MM.1S (cell line): ENCODE results near the gene ENKD1.
A peak's percentile ranks its signal among the peaks of the same experiment; 100 is the strongest.

Experiments
- DNase-seq: peaks from one replicate; pipeline ENCODE4 v3.0.0-alpha.2; 2015
- H2AFZ ChIP-seq: fragments of 300-600 bp; sonication (generic); 2 replicates; pipeline ENCODE4 v1.6.0; 2016; ENCODE audit warnings: antibody characterized with exemption, low read length
- H3F3A ChIP-seq: fragments of 300-600 bp; sonication (generic); 2 replicates; pipeline ENCODE4 v1.6.1; 2016; ENCODE audit warnings: mild to moderate bottlenecking, antibody characterized with exemption, low read length, moderate library complexity, mixed read lengths; ENCODE audit not compliant: insufficient read depth
- H3K27ac ChIP-seq: fragments of 300-600 bp; sonication (generic); 2 replicates; pipeline ENCODE4 v1.5.1; 2016; ENCODE audit warnings: mild to moderate bottlenecking, low read length
- H3K27me3 ChIP-seq: fragments of 300-600 bp; sonication (generic); replicated peaks from 2 replicates; pipeline ENCODE4 v1.6.0; 2016; ENCODE audit warnings: low read length; ENCODE audit not compliant: insufficient read depth
- H3K36me3 ChIP-seq: fragments of 300-600 bp; sonication (generic); replicated peaks from 2 replicates; pipeline ENCODE4 v1.6.1; 2016; ENCODE audit warnings: mild to moderate bottlenecking, low read length, mixed read lengths; ENCODE audit not compliant: insufficient read depth
- H3K4me1 ChIP-seq: fragments of 300-600 bp; sonication (generic); 2 replicates; pipeline ENCODE4 v1.6.1; 2016; ENCODE audit warnings: low read length, mixed read lengths
- H3K4me2 ChIP-seq: fragments of 300-600 bp; sonication (generic); 2 replicates; pipeline ENCODE4 v1.6.0; 2016; ENCODE audit warnings: low read depth, low read length
- H3K4me3 ChIP-seq: fragments of 300-600 bp; sonication (generic); 2 replicates; pipeline ENCODE4 v1.5.1; 2016; ENCODE audit warnings: low read length, mixed read lengths
- H3K79me2 ChIP-seq: fragments of 300-600 bp; sonication (generic); 2 replicates; pipeline ENCODE4 v1.6.1; 2016; ENCODE audit warnings: mixed run types, low read length, mixed read lengths
- H3K9ac ChIP-seq: fragments of 300-600 bp; sonication (generic); 2 replicates; pipeline ENCODE4 v1.6.1; 2016; ENCODE audit warnings: low read length, mixed read lengths
- H3K9me2 ChIP-seq: fragments of 300-600 bp; sonication (generic); replicated peaks from 2 replicates; pipeline ENCODE4 v1.6.1; 2016; ENCODE audit warnings: mild to moderate bottlenecking, low read length, mixed read lengths; ENCODE audit not compliant: insufficient read depth
- H3K9me3 ChIP-seq: fragments of 300-600 bp; sonication (generic); replicated peaks from 2 replicates; pipeline ENCODE4 v1.6.1; 2016; ENCODE audit warnings: mild to moderate bottlenecking, low read length, mixed read lengths; ENCODE audit not compliant: insufficient read depth
- H4K20me1 ChIP-seq: fragments of 300-600 bp; sonication (generic); 2 replicates; pipeline ENCODE4 v1.6.1; 2016; ENCODE audit warnings: mild to moderate bottlenecking, low read length, moderate library complexity, mixed read lengths; ENCODE audit not compliant: insufficient read depth
- CTCF ChIP-seq: fragments of 300-600 bp; sonication (generic); IDR thresholded peaks from 2 replicates; pipeline ENCODE4 v1.5.1; 2016; ENCODE audit warnings: antibody characterized with exemption, low read length, mixed read lengths
- EZH2 ChIP-seq: fragments of 300-600 bp; sonication (generic); optimal IDR thresholded peaks from 2 replicates; pipeline ENCODE3; 2017; ENCODE audit warnings: low read depth, mild to moderate bottlenecking, antibody characterized with exemption, low read length, mixed read lengths
- EZH2phosphoT487 ChIP-seq: fragments of 300-600 bp; sonication (generic); IDR thresholded peaks from 2 replicates; pipeline ENCODE4 v1.6.1; 2018; ENCODE audit warnings: antibody characterized with exemption, low read length

ENKD1 gene

DNA sequence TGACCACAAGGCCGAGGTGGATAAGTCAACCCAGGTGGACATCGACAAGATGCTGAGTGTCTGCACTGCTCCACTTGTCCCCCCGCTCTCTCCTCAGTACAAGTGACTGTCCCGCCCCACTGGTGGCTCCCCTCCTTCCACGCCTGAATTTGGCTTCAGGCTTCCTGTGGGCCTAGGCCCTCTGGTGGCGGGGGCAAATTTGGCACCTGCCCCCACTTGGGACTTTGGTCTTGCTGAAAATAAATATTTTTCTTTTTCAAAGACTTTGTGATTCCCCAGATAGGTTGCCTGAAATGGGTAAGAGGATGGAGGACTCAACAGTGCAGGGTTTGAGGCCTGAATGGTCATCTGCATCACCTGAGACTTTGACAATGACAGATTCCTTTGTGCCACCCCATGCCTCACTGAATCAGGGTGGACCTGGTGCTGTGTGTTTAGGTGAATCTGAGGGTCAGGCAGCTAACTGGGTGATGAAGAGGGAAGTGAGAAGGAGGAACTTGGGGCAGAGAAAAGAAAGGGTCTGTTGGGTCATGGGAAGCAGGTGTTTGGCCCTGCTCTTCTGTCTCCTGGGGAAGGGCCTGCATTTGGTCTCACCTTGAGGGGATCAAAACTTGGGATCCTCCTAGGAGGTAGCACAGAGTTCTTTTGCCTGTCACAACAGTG lies 2.1 kb upstream of the ENKD1 start:
- H3K27ac ChIP-seq: no peak overlapping the region; the same call in 1 of the 2 replicates
- 0 out of 2 replicates have a peak overlapping the region, but pooled peaks have one; percentile 45 for H2AFZ ChIP-seq

GRCh38 chr16:67667817-67668494 lies 1.4 kb upstream of the ENKD1 start:
- Histone ChIP-seq H3K79me2 (peaks cover 12% of the 10 kb centered on the region; the same call in 1 of the 2 replicates), H3K9me2 (no peaks in the 10 kb centered on the region), H3K27me3 (no peaks in the 10 kb centered on the region), H3K4me3 (peak overlapping the region; percentile 89), H3K36me3 (no peaks in the 10 kb centered on the region), H3K27ac (peak overlapping the region; percentile 52; the same call in 1 of the 2 replicates), H3K9ac (peak overlapping the region; percentile 82; the same call in 1 of the 2 replicates), H2AFZ (peak overlapping the region; percentile 99), H3K4me2 (peak overlapping the region; percentile 98), H3K4me1 (peaks cover 21% of the 10 kb centered on the region), H4K20me1 (no peaks in the 10 kb centered on the region), H3F3A (peaks cover 11% of the 10 kb centered on the region), H3K9me3 (no peaks in the 10 kb centered on the region)
- peak; percentile 96 for DNase-seq
- TF ChIP-seq CTCF (peak; percentile 92), EZH2phosphoT487 (no peak)

More for the DNA sequence above, 2.1 kb upstream of the ENKD1 start:
- no peak overlapping the region for H3K4me2 ChIP-seq
- H3K36me3 ChIP-seq: no peaks in the 10 kb centered on the region
- no peak overlapping the region for H3K9ac ChIP-seq
- no peak for DNase-seq
- TF ChIP-seq CTCF (peak; percentile 35), EZH2 (no peak)
- H4K20me1 ChIP-seq: no peaks in the 10 kb centered on the region
- no peaks in the 10 kb centered on the region for H3K9me2 ChIP-seq
- H3K79me2 ChIP-seq: peaks cover 12% of the 10 kb centered on the region; the same call in 1 of the 2 replicates
- peaks cover 11% of the 10 kb centered on the region for H3F3A ChIP-seq
- no peak overlapping the region for H3K4me3 ChIP-seq
- H3K27me3 ChIP-seq: no peaks in the 10 kb centered on the region
- no peaks in the 10 kb centered on the region for H3K9me3 ChIP-seq
- peaks cover 21% of the 10 kb centered on the region for H3K4me1 ChIP-seq

DNA sequence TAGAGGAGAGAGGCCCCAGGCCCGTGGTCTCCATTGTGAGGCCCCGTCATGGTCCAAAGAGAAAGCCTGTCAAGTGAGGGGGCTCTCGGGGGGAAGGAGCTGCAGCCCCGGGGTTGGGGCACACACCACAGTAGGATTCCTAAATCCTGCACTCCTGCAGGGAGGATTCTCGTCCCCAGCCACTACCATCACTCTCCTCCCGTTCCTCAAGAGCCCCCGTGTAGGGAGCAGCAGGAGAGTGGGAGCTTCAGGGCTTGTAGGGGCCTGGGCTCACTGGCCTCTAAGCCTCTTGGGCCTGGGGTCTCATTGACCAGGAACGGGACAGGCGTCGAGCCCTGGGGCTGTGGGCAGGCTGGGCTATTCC lies 885 bp upstream of the ENKD1 start:
- peaks cover 11% of the 10 kb centered on the region for H3F3A ChIP-seq
- peaks cover 14% of the 10 kb centered on the region for H3K79me2 ChIP-seq
- TF ChIP-seq CTCF (no peak), EZH2phosphoT487 (no peak), EZH2 (no peak)
- H3K9ac ChIP-seq: peak overlapping the region; percentile 82; the same call in 1 of the 2 replicates
- H3K27me3 ChIP-seq: no peaks in the 10 kb centered on the region
- peak overlapping the region; percentile 89 for H3K4me3 ChIP-seq
- no peaks in the 10 kb centered on the region for H3K9me2 ChIP-seq
- peak overlapping the region; percentile 52; the same call in 1 of the 2 replicates for H3K27ac ChIP-seq
- H3K36me3 ChIP-seq: no peaks in the 10 kb centered on the region
- H4K20me1 ChIP-seq: no peaks in the 10 kb centered on the region
- no peak for DNase-seq
- H2AFZ ChIP-seq: peak overlapping the region; percentile 99
- peak overlapping the region; percentile 98 for H3K4me2 ChIP-seq
- peaks cover 21% of the 10 kb centered on the region for H3K4me1 ChIP-seq
- H3K9me3 ChIP-seq: no peaks in the 10 kb centered on the region
